CD4-positive, alpha-beta T cell treated with Interleukin-17A for 1 hour (primary cell): ENCODE results near the gene FBRSL1.

Source experiments
- DNase-seq: peaks from one replicate; pipeline ENCODE4 v3.0.0-alpha.2; 2020

The FBRSL1 gene

GRCh38 chr12:132546647-132547046 lies 56.7 kb downstream of the FBRSL1 start:
- DNase-seq = no peak

GRCh38 chr12:132547205-132547740 lies 57.3 kb downstream of the FBRSL1 start:
- no peak for DNase-seq

- no peak for DNase-seq
Observed at GRCh38 chr12:132548430-132549058, 58.6 kb downstream of the FBRSL1 start.

GRCh38 chr12:132549059-132549458 lies 59.1 kb downstream of the FBRSL1 start:
- DNase-seq = no peak

GRCh38 chr12:132550014-132550802 lies 60.3 kb downstream of the FBRSL1 start:
- no peak for DNase-seq

GRCh38 chr12:132550830-132551640 lies 61.1 kb downstream of the FBRSL1 start:
- DNase-seq = no peak

GRCh38 chr12:132551641-132552031 lies 61.7 kb downstream of the FBRSL1 start:
- DNase-seq = no peak

- DNase-seq = peak; percentile 16
Observed at GRCh38 chr12:132554845-132555630, 65.1 kb downstream of the FBRSL1 start.

- no peak for DNase-seq
Observed at GRCh38 chr12:132555686-132556085, 65.7 kb downstream of the FBRSL1 start.

GRCh38 chr12:132556216-132556615 lies 66.3 kb downstream of the FBRSL1 start:
- no peak for DNase-seq

- DNase-seq = no peak
Observed at GRCh38 chr12:132556801-132557200, 66.8 kb downstream of the FBRSL1 start.

- DNase-seq = no peak
Observed at GRCh38 chr12:132557291-132558015, 67.5 kb downstream of the FBRSL1 start.

- no peak for DNase-seq
Observed at GRCh38 chr12:132558042-132558856, 68.3 kb downstream of the FBRSL1 start.

- DNase-seq = no peak
Observed at GRCh38 chr12:132558861-132559623, 69.1 kb downstream of the FBRSL1 start.

GRCh38 chr12:132559652-132560363 lies 69.9 kb downstream of the FBRSL1 start:
- peak; percentile 27 for DNase-seq

- no peak for DNase-seq
Observed at GRCh38 chr12:132560364-132560613, 70.3 kb downstream of the FBRSL1 start.

- peak; percentile 69 for DNase-seq
Observed at GRCh38 chr12:132560614-132561426, 70.9 kb downstream of the FBRSL1 start.
